Mesangial cell (primary cell): Measurements from ENCODE around the gene SLC25A22. TPM values are rescaled to one million over a fixed set of nuclear protein-coding genes. Genes with fewer than 3 reads are reported as not detected.

Experiments
- total RNA-seq: library from RNA; depleted of rRNA; stranded (reverse); fragments of >200 nt; gene quantifications from 2 replicates; pipeline ENCODE4 v1.2.3, GENCODE V29; 2015

The SLC25A22 gene
- total RNA-seq = 16.7 and 25.6 TPM in 2 replicates

DNA sequence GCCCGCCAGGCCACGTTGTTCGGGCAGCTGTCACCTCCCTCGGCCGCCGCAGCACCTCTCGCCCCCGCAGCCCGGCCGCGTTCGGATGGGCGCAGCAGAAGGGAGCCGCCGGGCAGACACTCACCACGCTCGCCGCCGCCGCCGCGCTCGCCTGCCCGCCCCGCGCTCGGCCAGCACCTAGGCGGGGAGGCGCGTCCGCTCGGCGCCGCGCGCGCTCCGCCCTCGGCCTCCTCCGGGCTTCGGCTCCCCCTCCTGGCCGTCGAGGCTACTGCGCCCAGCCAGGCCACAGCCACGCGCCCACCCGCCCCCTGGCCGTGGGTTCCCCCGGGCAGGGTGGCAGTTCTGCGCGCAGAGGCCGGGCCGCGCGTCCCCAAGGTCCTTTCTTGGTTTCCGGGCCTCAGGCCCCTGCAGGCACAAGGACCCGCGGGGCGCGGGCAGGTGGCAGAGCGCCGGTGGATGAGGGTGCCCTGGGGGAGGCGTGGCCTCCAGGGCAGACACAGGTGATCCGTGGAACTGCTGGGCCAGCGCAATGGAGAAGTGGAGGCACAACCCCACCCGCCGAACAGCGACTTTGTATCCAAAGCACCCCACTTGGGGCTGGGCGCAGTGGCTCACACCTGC, at the start of gene SLC25A22:
TSS of gene SLC25A22 (minus strand) at position 189 of the 621 bp plus-strand sequence. CDS start 3,275 bp downstream, outside the sequence.

GRCh38 chr11:842370-843002, 44.4 kb upstream of the SLC25A22 start, which contains the start of the genes POLR2L and TSPAN4:
Gene POLR2L, minus strand, starts transcription at chr11:842529. Its CDS starts 21 bp downstream, at chr11:842508.
Gene TSPAN4, plus strand, starts transcription at chr11:842852. Its CDS starts 7,453 bp downstream, at chr11:850305.

GRCh38 chr11:832529-833113, 34.5 kb upstream of the SLC25A22 start, which contains the start of gene CD151:
Gene CD151, plus strand, starts transcription at chr11:832952. Its CDS starts 3,118 bp downstream, at chr11:836070.

DNA sequence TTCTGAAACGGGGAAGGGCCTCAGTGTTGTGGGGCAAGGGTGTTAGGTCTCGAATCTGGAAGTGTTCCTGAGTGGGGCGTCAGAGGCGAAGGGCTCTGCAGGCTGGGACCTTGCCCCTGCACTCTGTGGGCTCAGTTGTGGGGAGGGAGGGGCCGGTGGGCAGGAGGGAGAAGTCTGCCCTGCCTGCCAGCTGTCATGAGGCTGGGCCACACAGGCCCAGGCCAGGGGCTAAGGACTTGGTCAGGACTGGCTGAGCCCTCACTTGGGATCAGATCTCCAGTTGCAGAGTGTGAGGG, 29.8 kb upstream of the SLC25A22 start, which contains the start of gene CRACR2B:
TSS of gene CRACR2B (plus strand) at position 23 of the 296 bp plus-strand sequence. CDS start 689 bp downstream, outside the sequence.

GRCh38 chr11:818396-819128, 20.5 kb upstream of the SLC25A22 start, which contains the start of gene PNPLA2:
Gene PNPLA2, plus strand, starts transcription at chr11:818914. Its CDS starts 805 bp downstream, at chr11:819719.

DNA sequence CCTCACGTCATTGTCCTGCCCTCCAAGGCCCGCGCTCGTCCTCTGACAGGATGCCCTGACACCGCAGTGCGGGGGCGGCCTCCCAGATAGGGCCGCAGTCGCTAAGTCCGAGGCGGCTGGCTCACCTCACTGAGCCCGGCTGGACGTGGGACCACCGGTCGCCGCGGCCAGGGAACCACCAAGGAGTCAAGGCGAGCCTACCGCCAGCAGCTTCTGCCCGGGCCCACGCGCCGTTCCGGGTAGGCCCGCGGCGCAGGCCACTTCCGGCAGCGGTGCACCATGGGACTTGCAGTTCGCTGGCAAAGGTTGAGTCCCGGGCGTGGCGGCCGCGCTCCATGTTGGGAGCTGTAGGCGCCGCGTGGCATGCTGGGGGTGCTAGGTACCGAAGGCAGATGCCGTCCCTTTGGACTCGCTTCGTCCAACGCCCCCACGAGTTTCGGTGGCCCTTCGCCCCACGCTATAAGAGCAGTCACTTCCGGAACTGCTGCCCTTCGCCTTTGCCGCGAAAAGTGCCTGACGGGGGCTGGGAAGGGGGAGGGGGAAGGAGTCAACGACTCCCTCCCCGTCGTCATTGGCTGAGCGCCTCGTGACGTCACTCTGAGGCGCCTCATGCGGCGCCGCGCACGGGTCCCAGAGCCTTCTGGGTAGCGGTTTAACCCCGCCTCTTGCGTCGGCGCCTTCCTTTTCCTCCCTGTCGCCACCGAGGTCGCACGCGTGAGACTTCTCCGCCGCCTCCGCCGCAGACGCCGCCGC, 11.4 kb upstream of the SLC25A22 start, which contains the start of gene RPLP2:
TSS of gene RPLP2 (plus strand) at position 681 of the 753 bp plus-strand sequence. CDS start 268 bp downstream, outside the sequence.

DNA sequence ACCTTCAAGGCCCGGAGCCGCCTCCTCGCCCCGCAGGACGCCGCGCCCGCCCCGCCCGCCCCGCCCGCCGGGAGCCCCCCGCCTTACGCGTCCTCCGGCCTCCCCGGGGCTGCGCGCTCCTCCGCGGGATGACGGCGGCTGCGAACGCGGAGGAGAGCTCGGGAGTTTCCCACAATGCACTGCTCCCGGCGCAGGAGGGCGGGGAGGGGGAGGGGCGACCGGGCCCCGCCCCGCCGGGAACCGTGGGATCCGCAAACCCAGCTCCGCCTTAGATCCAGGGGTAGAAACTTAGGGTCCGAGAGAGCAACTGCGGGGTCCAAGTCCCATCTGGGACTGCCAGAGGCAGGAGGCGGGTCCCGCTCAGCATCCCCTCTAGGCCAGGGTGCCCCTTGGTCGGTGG, 8.1 kb downstream of the SLC25A22 start, which contains the start of gene CEND1:
TSS of gene CEND1 (minus strand) at position 148 of the 400 bp plus-strand sequence. CDS start 1,514 bp downstream, outside the sequence.

GRCh38 chr11:777288-778255, 20.5 kb downstream of the SLC25A22 start, which contains the start of gene GATD1:
Gene GATD1, minus strand, starts transcription at chr11:777487. Its CDS starts 25 bp downstream, at chr11:777462.

GRCh38 chr11:747158-748006, 50.7 kb downstream of the SLC25A22 start, which contains the start of gene TALDO1:
Gene TALDO1, plus strand, starts transcription at chr11:747464. Its CDS starts 18 bp downstream, at chr11:747482.

Other genes starting within 250 kb of the SLC25A22 start
- gene LMNTD2, start 237.5 kb downstream of the SLC25A22 start, total RNA-seq = 0.65 and 7.2 TPM in 2 replicates
- 63.9 and 121 TPM in 2 replicates for gene RASSF7, start 237.3 kb downstream of the SLC25A22 start, total RNA-seq
- 25.1 and 25.4 TPM in 2 replicates for gene PHRF1, start 221.8 kb downstream of the SLC25A22 start, total RNA-seq
- gene IRF7, start 182.3 kb downstream of the SLC25A22 start, total RNA-seq = 24.3 and 35.4 TPM in 2 replicates
- gene CDHR5, start 173.3 kb downstream of the SLC25A22 start, total RNA-seq = under 0.01 and 3.9 TPM in 2 replicates
- 3.5 TPM in 1 of 2 replicates, not detected in the other for gene SCT, start 171.1 kb downstream of the SLC25A22 start, total RNA-seq
- not detected in 2 replicates for gene DRD4, start 161.0 kb downstream of the SLC25A22 start, total RNA-seq
- gene DEAF1, start 103.1 kb downstream of the SLC25A22 start, total RNA-seq = 52.5 and 78.3 TPM in 2 replicates
- gene TMEM80, start 102.5 kb downstream of the SLC25A22 start, total RNA-seq = 12.2 and 45.6 TPM in 2 replicates
- gene EPS8L2, start 92.0 kb downstream of the SLC25A22 start, total RNA-seq = 104 and 173 TPM in 2 replicates
- gene TALDO1, start 50.8 kb downstream of the SLC25A22 start, total RNA-seq = 179 and 256 TPM in 2 replicates
- gene GATD1, start 20.8 kb downstream of the SLC25A22 start, total RNA-seq = 36.2 and 64.3 TPM in 2 replicates
- 0.38 TPM in 1 of 2 replicates, not detected in the other for gene CEND1, start 8.2 kb downstream of the SLC25A22 start, total RNA-seq
- 17.7 and 21.0 TPM in 2 replicates for gene PIDD1, start 7.0 kb upstream of the SLC25A22 start, total RNA-seq
- 1,149 and 1,462 TPM in 2 replicates for gene RPLP2, start 11.7 kb upstream of the SLC25A22 start, total RNA-seq
- 26.4 and 49.6 TPM in 2 replicates for gene PNPLA2, start 20.6 kb upstream of the SLC25A22 start, total RNA-seq
- gene CRACR2B, start 29.6 kb upstream of the SLC25A22 start, total RNA-seq = 5.7 and 20.4 TPM in 2 replicates
- 919 and 948 TPM in 2 replicates for gene CD151, start 34.7 kb upstream of the SLC25A22 start, total RNA-seq
- 256 and 373 TPM in 2 replicates for gene POLR2L, start 44.2 kb upstream of the SLC25A22 start, total RNA-seq
- 167 and 224 TPM in 2 replicates for gene TSPAN4, start 44.6 kb upstream of the SLC25A22 start, total RNA-seq
- 84.4 and 96.6 TPM in 2 replicates for gene CHID1, start 112.5 kb upstream of the SLC25A22 start, total RNA-seq
- 56.2 and 89.5 TPM in 2 replicates for gene AP2A2, start 127.6 kb upstream of the SLC25A22 start, total RNA-seq
- not detected in 2 replicates for gene MUC6, start 238.4 kb upstream of the SLC25A22 start, total RNA-seq